NCI-H82 treated with DMSO at 0.1 percent for 48 hours (cell line): ENCODE results near the gene CADPS.

Experiments
- DNase-seq: peaks from one replicate; lab custom pipeline; 2025; ENCODE audit not compliant: unreplicated experiment; lab: John Stamatoyannopoulos, UW

The CADPS gene

GRCh38 chr3:62688812-62689211 is 186.4 kb downstream of the CADPS start:
- no peak for DNase-seq

DNA sequence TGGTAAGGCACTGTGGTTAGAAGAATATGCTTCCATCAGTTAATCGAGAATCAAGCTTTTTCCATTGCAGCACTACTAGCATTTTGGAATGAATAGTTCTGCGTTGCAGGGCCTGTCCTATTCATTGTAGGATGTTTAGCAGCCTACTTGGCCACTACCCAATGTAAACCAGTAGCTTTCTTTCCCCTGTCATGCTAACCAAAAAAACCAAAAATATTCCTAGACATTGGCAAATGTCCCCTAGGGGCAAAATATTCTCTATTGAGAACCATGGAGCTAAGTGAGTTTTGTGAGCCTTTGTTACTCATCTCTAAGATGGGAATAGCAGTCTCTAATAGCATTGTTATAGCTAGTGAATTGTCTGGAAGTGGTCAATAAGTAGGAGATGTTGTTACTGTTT is 187.2 kb downstream of the CADPS start:
- DNase-seq = no peak

GRCh38 chr3:62686503-62687294 is 188.5 kb downstream of the CADPS start:
- DNase-seq = peak; percentile 95

- DNase-seq = no peak
Measured at GRCh38 chr3:62682826-62683225, 192.4 kb downstream of the CADPS start.

DNA sequence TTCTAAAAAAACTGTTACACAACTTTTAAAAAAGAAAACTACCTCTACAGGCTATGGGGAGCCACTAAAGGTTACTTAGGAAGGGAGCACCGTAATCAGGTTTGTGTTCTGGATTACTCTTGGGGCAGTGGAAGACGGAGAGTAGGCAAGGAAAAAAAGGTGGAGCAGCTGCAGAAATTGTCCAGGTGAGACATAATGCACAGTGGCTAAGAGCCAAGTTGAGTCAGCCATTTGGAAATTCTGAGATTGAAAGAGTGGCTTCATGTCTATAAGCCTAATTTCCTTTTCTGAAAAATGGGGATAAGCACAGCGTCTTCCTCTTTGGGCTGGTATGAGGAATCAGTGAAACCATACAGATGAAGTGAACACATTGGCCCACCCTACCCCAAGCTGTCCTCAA is 195.2 kb downstream of the CADPS start:
- no peak for DNase-seq

DNA sequence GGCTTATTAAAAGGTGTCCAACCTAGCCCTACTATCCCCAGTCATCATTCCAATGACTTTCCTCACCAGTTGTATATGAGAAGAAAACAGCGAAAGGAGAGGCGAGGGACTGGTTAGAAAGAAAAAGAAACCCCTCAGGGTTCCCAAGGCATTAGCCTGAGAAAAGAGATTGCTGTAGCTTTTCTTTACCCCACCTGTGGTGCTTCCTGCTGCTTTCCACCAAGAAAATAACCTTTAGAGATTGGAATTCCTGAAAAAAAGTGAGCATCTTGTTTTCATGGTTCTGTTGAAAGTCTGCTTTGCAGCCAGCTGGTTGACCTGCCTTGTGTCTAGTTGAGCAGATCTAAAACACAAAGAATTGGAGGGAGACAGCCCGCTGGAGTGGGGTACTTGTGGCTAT is 196.4 kb downstream of the CADPS start:
- no peak for DNase-seq

DNA sequence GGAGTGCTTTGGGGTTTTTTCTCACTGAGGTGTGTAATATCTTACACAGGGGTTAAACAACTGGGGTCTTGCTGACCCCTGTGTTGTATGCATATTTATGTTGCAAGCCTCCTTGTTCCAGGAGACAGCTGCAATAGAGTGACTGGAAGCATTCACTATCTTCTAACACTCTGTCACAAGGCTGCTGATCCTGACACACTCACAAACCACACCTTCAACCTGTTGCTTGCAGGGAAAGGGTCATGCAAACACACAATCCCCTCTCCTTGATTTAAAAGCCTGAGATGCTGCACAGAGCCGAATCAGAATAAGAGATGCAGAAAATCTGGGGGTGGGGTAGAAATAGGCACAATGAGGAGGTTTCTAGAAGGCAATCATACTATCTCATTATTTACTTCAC is 197.3 kb downstream of the CADPS start:
- DNase-seq = no peak

- DNase-seq = no peak
Measured at GRCh38 chr3:62676689-62677271, 198.4 kb downstream of the CADPS start.

DNA sequence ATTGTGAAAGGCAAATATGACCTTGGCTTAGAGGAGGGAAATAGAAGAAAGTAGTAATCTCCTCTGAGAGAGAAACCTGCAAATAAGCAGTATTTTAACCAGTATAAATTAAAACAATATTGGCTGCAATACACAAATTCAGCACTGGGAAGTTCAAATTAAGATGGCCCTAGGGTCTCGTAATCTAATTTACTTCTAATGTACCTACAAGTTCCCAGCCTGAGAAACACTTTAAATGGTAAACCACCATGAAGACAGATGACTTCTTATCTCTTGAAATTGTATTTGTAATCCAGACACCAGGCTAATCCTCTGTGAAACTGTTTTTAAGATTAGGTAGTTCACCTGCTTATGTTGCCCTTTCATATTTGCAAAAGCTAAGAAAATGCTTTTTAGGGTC is 199.7 kb downstream of the CADPS start:
- DNase-seq = peak; percentile 85

DNA sequence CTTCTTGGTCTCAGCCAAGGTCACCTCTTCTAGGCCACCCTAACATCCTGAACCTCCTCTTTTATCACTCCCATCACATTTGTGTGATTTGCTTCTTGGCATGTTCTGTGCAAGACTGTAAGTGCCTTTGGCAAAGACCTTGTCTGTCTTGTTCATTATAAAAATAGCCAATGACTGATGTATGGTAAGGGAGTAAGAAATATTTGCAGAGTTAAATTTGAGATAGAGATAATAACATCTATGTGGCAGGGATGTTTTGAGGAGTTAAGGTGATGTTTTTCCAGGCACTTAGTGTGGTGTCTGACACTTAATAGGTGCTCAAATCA is 202.3 kb downstream of the CADPS start:
- DNase-seq = no peak

DNA sequence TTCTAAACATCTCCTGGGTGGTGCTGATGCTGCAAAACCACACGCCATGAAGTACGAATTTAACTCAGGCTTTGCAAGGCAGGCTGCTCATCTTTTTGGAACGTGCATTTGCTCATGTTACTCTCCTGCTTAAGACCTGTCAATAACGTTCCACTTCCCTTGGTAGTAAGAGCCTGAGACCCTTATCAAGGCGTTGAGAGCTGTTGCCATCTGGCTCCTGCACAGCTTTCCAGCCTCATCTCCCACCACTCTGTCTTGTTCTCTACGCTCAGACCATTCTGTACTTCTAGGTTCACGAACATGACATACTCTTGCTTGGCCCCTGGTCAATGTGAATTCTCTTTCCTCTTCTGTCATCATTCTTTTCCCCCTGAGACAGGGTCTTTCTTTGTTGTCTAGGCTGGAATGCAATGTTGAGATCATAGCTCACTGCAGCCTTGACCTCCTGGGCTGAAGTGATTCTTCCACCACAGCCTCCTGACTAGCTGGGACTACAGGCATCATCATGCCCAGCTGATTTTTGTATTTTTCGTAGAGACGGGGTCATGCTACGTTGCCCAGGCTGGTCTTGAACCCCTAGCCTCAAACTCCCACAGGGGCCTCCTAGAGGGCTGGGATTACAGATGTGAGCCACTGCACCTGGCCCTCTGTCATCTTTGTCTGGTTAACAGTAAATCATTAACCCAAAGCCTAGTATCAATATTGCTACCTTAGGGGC is 202.8 kb downstream of the CADPS start:
- DNase-seq = peak; percentile 54

DNA sequence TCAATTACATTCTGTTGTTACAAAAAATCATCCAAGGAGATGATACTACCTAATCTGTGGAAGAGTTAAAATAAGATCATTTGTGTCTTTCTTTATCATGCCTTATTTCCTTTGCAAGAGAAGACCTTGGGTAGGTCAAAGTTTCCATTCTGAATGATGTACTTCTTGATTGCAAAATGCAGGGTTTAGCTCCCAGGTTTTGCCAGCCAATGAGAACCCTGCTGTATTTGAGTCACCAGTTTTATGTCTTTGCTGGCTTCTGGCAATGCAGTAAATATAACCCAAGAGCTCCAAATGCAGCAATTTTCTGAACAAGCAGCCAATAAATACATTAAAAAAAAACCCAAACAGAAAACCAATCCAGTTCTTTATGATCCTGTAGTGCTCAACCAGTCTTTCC is 204.9 kb downstream of the CADPS start:
- no peak for DNase-seq

DNA sequence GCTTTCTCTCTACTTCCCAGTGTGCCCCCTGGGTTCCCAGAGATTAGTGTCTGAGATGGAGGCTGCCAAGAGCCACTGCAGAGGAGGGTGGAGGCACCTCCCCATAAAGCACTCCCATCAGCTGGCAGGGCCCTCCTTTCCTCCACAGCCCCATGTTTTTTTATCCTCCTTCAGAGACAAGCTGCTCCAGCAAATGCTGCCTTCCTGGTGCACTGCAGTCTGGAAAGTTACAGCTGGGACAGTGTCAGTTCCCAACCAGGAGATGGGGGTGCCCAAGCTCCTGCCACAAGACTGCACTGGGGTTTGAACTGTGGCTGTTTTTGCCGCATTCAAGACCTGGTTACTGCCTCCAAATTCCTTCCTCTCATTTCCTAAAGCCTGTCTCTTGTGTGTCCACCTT is 206.1 kb downstream of the CADPS start:
- DNase-seq = no peak

- DNase-seq = no peak
Measured at GRCh38 chr3:62667714-62668113, 207.5 kb downstream of the CADPS start.

DNA sequence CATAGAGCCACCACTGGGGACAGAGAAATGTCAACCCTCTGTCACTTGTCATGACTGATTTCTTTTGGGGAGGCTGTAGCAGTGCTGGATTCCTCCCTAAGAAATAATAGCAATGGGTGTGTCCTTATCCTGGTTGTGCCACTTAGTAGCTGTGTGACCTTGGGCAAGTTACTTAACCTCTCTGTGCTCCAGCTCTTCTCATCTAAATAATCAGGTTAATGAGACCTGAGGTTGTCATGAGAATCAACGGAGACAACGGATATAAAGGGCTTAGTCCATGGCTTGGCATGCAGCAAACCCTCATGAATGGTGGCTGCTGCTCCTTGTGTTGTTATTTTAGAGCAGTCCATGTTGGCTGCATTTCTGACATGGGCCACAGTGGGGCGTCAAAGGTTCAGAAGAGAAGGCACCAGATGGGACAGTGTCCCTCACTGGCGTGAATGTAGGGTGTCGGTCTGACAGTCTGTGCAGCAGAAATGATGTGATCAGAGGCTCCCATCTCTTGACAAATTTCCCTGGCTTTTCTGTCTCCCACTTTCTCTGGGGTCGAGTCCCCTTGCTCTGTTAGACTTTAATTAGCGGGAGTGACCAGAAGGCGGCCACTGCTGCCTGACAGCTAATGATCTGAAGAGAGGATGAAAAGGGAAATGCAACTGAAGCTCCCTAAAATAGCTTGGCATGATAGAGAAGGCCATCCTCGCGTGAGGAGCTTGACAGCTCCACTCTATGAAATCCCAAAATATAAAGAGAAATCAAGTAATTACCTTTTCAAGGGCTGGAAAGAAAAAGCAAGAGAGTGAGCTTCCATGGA is 209.4 kb downstream of the CADPS start:
- peak; percentile 56 for DNase-seq

DNA sequence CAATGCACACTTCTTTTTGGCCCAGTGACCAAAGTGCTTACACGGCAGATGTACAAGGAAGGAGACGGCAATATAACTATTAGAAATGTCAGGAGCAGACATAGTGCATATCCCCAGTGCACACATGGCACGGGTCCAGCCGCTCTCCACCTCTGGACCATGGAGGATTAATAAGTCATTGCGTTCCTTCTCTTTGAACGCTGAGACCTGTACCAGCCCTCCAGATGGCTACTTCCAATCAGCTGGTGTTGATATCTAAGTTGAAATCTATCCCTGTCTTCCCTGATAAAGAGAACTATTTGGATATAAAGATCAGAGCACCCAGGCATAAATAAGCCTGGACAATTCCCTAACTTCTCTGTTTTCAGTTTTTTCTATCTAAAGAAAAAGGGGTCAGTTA is 212.5 kb downstream of the CADPS start:
- DNase-seq = peak; percentile 21

- no peak for DNase-seq
Measured at GRCh38 chr3:62659660-62660059, 215.6 kb downstream of the CADPS start.

GRCh38 chr3:62655691-62656063 is 219.5 kb downstream of the CADPS start:
- no peak for DNase-seq

GRCh38 chr3:62655056-62655690 is 220.0 kb downstream of the CADPS start:
- no peak for DNase-seq

- no peak for DNase-seq
Measured at GRCh38 chr3:62653796-62654195, 221.4 kb downstream of the CADPS start.

DNA sequence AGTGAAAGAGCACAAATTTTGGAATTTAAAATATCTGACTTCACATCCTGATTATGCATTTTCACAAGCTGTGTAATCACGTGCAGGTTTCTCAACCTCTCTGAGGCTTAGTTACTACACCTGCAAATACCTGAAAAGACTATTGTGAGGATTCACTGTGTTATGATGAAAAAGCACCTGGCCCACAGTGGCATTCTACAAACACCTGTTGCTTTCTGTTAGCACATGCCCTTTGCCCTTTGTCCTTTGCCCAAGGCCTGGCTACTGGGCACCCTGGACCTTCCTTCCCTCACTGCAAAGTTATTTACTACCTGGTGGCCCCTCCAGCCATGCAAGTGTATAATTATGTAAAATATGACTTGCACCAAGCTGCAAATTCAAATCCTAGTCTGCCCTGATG is 227.5 kb downstream of the CADPS start:
- no peak for DNase-seq
